Measurements from ENCODE around the gene TMEM151B.

GRCh38 chr6:44275271-44275748, 5.1 kb downstream of the TMEM151B start:
- TF ChIP-seq POLR2A (IDR thresholded peaks at IDR 0.05; ENCODE audit: low read length) (no peak), GATA1 (IDR thresholded peaks at IDR 0.05; ENCODE audit: low read depth, low read length) (no peak)

Measured in erythroblast (primary cell).